Measurements from ENCODE around the gene CRACR2A. TPM values are rescaled to one million over a fixed set of nuclear protein-coding genes. Genes with fewer than 3 reads are reported as not detected.

CRACR2A gene
- total and polyA plus RNA-seq, 4 donors = 1.4 to 10.2 (median 5.5) TPM

DNA sequence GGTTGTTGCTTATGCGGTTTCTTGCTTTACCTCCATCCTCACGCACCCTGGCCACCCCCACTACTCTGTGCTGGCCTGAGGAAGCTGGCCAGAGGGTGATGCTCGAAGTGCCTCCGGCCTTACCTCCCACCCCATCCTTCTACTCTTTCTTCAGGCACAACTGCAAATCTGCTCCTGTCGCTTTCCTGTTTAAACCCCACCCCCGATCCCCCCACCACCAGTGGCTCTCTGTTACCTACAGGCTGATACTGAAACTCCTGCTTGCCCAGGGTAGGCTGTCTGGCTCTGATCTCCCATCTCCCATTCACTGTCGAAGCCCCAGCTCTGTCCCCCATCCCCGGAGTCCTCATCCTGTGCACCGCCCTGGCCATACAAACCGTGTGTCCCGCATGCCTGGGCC, 150.4 kb downstream of the CRACR2A start:
- H3K36me3 ChIP-seq (ENCODE audit: control insufficient read depth in 4 of 4, insufficient read depth in 4 of 4, low read length in 4 of 4) = no peaks in the 10 kb centered on the region
- DNase-seq (no peak), ATAC-seq (ENCODE audit: insufficient read depth, low FRiP score) (no peak)
- H3K27ac ChIP-seq (ENCODE audit: low read depth in 1 of 2, low read length in 1 of 2) = no peak overlapping the region
- TF ChIP-seq, protein P1, sequence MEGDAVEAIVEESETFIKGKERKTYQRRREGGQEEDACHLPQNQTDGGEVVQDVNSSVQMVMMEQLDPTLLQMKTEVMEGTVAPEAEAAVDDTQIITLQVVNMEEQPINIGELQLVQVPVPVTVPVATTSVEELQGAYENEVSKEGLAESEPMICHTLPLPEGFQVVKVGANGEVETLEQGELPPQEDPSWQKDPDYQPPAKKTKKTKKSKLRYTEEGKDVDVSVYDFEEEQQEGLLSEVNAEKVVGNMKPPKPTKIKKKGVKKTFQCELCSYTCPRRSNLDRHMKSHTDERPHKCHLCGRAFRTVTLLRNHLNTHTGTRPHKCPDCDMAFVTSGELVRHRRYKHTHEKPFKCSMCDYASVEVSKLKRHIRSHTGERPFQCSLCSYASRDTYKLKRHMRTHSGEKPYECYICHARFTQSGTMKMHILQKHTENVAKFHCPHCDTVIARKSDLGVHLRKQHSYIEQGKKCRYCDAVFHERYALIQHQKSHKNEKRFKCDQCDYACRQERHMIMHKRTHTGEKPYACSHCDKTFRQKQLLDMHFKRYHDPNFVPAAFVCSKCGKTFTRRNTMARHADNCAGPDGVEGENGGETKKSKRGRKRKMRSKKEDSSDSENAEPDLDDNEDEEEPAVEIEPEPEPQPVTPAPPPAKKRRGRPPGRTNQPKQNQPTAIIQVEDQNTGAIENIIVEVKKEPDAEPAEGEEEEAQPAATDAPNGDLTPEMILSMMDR (IDR thresholded peaks at IDR 0.05; ENCODE audit: control extremely low read depth, extremely low read depth) = no peak
- peaks cover 0 to 21% (median 6%) of the 10 kb centered on the region in 5 donors for H3K4me1 ChIP-seq (ENCODE audit: control insufficient read depth in 5 of 5, insufficient read depth in 5 of 5, low read length in 5 of 5)
- H3K27me3 ChIP-seq (ENCODE audit: control insufficient read depth in 3 of 3, insufficient read depth in 3 of 3, low read length in 2 of 3) = no peaks in the 10 kb centered on the region
- H3K4me3 ChIP-seq = no peak overlapping the region
- H3K9ac ChIP-seq (ENCODE audit: insufficient read depth in 1 of 2, low read length in 2 of 2) = no peak overlapping the region
- no peaks in the 10 kb centered on the region for H3K9me3 ChIP-seq (ENCODE audit: control insufficient read depth in 4 of 4, insufficient read depth in 3 of 4, low read length in 3 of 4)
- 81 to 86% methylated on average over 11 of the region's 11 CpGs for WGBS, 2 donors

GRCh38 chr12:3601461-3602150, 151.3 kb downstream of the CRACR2A start:
- TF ChIP-seq, protein P1 (IDR thresholded peaks at IDR 0.05; ENCODE audit: control extremely low read depth, extremely low read depth) = no peak
- WGBS, 2 donors = 80 to 86% methylated on average over 23 of the region's 23 CpGs

GRCh38 chr12:3600951-3601350, 152.0 kb downstream of the CRACR2A start:
- H3K27me3 ChIP-seq (ENCODE audit: control insufficient read depth in 3 of 3, insufficient read depth in 3 of 3, low read length in 2 of 3) = no peaks in the 10 kb centered on the region
- no peak overlapping the region for H3K9ac ChIP-seq (ENCODE audit: insufficient read depth in 1 of 2, low read length in 2 of 2)
- no peaks in the 10 kb centered on the region for H3K9me3 ChIP-seq (ENCODE audit: control insufficient read depth in 4 of 4, insufficient read depth in 3 of 4, low read length in 3 of 4)
- 91 to 93% methylated on average over 7 of the region's 7 CpGs for WGBS, 2 donors
- H3K4me1 ChIP-seq (ENCODE audit: control insufficient read depth in 5 of 5, insufficient read depth in 5 of 5, low read length in 5 of 5) = peaks cover 0 to 14% (median 6%) of the 10 kb centered on the region in 5 donors
- H3K27ac ChIP-seq (ENCODE audit: low read depth in 1 of 2, low read length in 1 of 2) = no peak overlapping the region
- no peaks in the 10 kb centered on the region for H3K36me3 ChIP-seq (ENCODE audit: control insufficient read depth in 4 of 4, insufficient read depth in 4 of 4, low read length in 4 of 4)
- TF ChIP-seq, protein P1 (IDR thresholded peaks at IDR 0.05; ENCODE audit: control extremely low read depth, extremely low read depth) = no peak
- H3K4me3 ChIP-seq = no peak overlapping the region
- DNase-seq (no peak), ATAC-seq (ENCODE audit: insufficient read depth, low FRiP score) (no peak)

More at GRCh38 chr12:3601461-3602150, 151.3 kb downstream of the CRACR2A start:
- Histone ChIP-seq H3K4me3 (no peak overlapping the region), H3K9me3 (ENCODE audit: control insufficient read depth in 4 of 4, insufficient read depth in 3 of 4, low read length in 3 of 4) (no peaks in the 10 kb centered on the region), H3K4me1 (ENCODE audit: control insufficient read depth in 5 of 5, insufficient read depth in 5 of 5, low read length in 5 of 5) (peaks cover 0 to 14% (median 6%) of the 10 kb centered on the region in 5 donors), H3K27ac (ENCODE audit: low read depth in 1 of 2, low read length in 1 of 2) (no peak overlapping the region), H3K27me3 (ENCODE audit: control insufficient read depth in 3 of 3, insufficient read depth in 3 of 3, low read length in 2 of 3) (no peaks in the 10 kb centered on the region), H3K36me3 (ENCODE audit: control insufficient read depth in 4 of 4, insufficient read depth in 4 of 4, low read length in 4 of 4) (no peaks in the 10 kb centered on the region), H3K9ac (ENCODE audit: insufficient read depth in 1 of 2, low read length in 2 of 2) (no peak overlapping the region)
- DNase-seq (peak in 1 of 3 donors; percentile 33), ATAC-seq (ENCODE audit: insufficient read depth, low FRiP score) (no peak)
